ENCODE data around the gene JCAD. TPM values are rescaled to one million over a fixed set of nuclear protein-coding genes. Genes with fewer than 3 reads are reported as not detected.
"Not testable (repeated sequence)": the region's sequence is repeated elsewhere in the genome, so short reads cannot be mapped to it uniquely, and the experiment has no call there.

Gene JCAD, protein sequence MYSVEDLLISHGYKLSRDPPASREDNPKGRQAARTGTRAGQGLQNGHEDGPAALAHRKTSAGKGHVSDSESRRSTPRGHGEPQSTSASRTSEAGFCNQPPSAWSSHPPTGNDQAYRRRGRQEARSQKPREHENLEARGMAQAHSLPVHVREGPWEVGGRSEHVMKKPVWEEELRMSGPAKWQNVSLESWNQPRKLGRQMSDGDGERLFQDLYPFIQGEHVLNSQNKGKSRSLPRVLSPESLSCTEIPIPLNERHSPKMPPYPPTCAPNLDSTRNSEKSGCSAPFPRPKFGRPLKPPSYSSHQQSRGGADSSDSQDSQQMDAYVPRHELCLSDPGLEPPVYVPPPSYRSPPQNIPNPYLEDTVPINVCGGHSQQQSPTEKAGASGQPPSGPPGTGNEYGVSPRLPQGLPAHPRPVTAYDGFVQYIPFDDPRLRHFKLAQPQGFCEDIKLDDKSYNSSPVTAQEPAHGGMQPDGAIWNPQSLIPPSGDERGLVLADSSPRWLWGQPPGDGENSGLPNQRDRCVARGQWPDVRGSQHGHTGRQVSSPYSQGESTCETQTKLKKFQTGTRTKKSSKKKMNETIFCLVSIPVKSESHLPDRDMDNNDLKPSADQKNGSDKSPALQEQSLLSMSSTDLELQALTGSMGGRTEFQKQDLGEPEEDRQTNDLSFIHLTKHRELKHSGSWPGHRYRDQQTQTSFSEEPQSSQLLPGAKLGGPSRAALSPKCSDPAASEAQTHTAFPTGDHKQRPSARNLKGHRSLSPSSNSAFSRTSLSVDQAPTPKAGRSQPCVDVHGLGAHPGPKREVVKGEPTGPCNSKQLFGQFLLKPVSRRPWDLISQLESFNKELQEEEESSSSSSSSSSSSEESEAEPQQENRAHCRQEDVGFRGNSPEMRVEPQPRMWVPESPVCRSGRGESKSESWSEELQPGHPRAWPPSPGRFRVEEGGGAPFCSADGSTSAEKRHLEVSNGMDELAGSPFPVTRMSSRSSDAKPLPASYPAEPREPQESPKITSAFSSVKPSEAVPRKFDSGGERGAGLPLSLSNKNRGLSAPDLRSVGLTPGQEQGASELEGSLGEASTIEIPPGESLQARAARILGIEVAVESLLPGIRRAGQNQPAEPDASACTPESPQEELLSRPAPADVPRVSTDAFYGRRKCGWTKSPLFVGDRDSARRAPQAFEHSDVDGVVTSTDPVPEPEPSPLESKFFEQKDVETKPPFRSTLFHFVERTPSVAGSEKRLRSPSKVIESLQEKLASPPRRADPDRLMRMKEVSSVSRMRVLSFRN (N-terminal part only)
- 8.4 TPM for total RNA-seq

DNA sequence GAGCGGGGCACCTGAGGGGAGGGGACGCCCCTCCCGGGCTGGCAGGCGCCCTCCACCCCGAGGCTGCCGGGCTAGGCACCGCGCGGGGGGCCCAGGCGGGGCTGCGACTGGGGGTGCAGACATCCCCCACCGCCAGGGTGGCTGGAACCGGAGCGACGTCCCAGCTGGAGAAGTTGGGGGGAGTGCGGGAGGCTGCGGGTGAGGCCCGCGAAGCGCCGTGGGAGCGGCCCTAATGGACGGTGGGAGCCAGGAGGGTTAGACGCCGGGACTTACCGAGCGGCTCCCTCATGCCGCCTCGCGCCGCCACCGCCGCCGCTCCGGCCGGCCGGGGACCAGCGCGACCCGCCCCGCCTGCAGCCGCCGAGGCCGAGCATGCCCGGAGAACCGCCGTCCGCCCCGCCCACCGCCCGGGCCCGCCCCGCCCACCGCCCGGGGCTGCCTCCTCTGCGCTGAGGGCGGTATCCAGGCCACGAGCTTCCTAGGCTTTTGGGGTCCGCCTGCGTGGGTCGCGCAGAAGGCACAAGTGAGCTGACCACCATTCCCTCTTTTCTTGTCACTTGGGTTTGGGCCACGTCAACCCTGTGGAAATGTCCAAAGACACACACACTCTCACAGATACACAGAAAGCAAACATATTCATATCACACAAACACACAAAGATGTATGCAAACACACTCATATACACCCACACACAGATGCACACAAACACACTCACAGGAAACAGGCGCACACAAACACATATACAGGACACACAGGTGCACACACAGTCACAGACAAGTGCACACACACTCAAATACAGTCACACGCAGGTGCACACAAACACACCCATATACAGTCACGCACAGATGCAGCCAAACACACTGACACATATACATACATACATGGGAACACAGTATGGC, at the start of gene JCAD:
JCAD (minus strand) TSS at position 378 of the 899 bp plus-strand sequence. CDS start 11,774 bp downstream, outside the sequence.
- DNase-seq, result peak; percentile 57

DNA sequence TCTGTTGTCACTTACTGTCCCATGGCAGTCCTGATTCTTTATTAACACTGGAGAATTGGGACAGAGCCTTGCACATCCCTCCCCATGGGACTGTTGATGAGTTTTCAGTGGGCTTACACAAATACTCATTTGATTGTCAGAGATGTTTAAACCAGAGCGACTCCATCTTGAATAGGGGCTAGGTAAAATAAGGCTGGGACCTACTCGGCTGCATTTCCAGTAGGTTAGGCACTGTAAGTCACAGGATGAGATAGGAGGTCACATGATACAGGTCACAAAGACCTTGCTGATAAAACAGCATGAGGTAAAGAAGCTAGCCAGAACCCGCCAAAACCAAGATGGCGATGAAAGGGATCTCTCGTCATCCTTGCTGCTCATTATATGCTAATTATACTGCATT, 47.6 kb upstream of the JCAD start:
- no peak for DNase-seq

DNA sequence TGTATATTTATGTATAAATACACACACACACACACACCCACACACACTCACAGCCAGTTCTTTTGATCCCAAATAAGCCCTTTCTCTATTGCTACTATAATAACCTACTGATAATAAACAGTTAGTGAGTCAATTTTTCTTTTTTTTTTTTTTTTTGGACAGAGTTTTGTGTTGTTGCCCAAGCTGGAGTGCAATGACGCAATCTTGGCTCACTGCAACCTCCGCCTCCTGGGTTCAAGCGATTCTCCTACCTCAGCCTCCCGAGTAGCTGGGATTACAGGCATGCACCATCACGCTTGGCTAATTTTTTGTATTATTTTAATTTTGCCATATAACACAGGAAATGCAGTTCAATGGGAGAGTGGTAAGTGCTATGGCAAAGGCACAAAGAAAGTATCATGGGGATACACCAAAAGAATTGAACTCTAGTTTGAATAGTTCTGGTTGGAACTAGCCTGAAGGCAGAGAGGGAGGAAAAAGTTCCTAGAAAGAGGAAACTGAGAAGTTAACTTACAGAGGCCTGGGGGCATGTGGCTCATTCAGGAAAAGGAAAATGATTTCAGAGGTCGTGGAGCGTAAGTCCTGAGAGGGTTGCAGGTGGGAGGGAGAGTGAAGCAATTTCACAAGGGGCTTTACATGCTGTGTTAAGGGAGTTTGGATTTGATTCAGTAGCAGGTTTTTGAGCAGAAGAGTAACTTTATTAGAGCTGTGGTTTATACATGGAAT, 44.4 kb upstream of the JCAD start:
- DNase-seq, result no peak

DNA sequence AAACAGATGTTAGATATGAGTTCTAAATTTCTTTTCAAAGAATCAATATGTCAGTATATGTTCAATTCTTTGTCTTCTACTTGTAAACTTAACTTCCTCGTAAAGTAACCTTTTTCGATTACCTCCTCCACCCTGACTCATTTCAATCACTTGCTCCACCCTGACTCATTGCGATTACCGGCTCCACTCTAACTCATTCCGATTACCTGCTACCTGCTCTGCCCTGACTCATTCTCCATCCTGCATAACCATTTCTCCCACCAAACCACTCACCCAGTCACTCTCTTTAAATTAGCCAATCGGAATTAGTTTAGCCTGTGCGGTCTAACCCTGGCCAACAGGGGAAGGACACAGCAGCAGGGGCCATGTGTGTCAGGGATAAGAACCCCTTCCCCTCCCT, 40.3 kb upstream of the JCAD start:
- DNase-seq, result not testable (repeated sequence)

DNA sequence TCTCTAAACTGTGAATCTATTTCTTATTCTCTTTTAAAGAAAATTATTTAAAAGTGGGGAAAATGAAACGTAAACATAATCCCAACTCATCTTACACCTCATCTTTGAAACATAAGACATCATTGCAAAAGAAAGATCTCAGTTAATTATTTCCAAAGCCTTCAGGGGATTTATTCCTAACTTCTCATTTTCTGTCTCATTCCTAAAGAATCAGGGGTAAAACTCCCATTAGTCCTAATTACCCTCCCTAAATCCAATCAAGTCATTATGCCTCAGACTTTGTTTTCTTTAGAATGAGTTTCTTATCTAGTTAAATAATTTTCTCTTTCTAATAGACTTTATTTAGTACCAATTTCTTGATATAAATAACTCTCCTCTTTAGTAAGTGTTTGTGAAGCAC, 39.7 kb upstream of the JCAD start:
- DNase-seq, result no peak

DNA sequence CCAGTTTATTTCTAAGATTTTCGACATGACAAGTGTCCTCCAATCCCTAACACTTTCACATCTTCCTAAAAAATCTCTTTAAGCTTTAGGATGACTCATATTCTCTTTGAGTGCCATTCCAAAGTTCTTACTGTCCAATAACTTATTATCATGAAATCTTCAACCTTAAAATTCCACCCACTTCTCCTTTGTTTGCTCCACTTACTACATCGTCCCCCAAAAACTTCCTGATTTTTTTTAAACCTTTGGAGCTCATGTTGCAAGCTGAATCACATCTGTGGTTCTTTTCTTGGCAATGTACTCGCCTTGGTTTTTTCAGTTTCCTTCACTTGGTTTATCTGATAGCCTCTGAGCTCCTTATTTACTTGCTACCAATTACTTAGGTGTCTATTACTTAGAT, 39.2 kb upstream of the JCAD start:
- DNase-seq, result no peak

DNA sequence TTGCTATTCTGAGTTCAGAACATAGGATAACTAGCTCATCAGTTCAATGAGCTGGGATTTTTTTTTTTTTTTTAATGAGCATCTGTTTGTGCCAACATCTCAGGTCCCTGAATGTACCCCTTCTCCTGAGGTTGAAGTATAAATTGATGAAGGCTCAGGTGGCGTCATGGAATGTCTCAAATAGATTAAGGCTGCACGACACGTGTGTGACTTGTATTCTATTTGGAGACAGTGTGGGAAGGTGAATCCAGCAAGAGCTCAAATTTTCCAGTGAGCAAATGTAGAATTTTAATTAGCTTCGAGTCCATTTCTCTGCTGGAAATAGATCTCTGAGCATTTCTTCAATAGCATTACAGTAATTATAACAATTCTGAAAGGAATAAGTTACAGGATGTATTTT, 37.2 kb upstream of the JCAD start:
- no peak for DNase-seq

DNA sequence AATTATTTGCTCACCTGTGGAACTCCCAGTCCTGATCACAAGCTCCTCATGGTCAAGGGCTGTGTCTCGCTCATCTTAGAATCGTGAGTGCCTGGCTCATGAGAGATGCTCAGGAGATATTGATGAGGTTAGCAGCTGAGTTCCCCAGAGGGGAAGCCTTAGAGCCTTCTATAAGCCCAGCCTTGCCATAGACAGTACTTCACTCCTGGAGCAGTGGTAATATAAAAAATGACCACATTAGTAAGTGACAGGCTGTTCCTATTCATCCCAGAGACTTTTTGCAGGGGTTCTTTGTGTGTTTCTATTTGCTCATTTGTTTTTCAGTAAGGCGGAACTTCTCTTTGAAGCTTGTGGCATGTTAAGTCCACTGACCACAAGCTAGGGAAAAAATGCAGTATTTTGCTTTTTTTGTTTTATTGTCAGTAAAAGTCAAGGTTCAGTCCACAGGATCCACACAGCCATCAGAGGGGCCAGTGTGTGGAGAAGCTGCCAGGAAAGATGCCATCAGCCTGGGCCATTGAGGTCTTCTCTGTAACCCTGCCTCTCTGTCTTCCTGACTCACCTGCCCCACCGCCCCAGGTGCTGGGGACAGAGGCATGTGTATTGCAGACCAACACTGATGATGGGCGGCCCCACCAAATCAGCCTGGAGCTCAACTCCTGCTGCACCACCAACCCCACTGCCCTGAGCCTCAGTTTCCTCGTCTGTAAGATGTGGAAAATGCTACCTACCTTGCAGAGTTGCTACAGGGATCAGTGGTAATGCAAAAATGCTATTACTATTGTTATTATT, 36.4 kb upstream of the JCAD start:
- no peak for DNase-seq

DNA sequence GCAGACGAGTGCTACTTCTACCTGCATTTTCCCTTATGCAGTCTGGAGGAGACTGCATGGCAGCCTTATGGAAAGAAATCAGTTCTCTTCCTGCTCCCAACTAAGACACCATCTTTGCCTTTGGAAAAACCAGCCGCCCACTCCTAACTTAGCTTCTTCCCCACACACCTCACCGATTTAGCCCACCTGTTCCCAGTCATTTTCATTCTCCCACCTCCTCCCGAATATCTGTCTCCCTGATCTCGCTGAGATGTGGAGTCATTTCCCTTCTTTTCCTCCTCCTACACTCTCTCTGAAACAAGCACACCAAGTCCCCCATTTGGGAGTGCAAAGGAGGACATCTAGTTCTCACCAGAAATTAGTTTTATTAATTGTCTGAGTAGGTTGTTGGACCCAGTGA, 35.2 kb upstream of the JCAD start:
- no peak for DNase-seq

DNA sequence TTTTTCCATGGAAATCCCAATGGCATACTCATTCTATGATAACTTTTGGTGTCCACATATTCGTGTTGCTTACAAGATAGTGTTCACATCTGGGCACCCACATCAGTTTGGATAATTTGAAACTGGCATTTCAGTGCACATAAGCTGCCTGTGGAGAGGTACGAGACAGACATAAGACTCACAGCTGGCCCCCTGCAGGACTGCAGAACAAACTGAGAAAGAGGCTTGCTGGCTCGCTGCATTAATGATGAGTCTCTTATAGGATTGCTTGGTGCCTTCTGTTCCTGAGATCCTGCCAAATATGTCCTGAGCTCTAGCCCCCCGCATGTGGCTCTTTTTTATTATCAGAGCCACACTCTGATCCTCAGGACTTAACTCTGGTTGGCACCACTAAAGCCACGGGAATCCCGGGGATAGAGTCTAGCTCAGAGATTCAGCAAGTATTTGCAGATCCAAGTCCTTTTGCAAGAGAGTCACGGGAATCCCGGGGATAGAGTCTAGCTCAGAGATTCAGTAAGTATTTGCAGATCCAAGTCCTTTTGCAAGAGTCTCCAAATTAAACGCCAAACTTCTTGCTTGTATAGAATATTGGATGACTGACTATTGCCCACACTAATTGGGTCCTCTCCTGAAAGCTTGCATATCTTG, 34.0 kb upstream of the JCAD start:
- no peak for DNase-seq

DNA sequence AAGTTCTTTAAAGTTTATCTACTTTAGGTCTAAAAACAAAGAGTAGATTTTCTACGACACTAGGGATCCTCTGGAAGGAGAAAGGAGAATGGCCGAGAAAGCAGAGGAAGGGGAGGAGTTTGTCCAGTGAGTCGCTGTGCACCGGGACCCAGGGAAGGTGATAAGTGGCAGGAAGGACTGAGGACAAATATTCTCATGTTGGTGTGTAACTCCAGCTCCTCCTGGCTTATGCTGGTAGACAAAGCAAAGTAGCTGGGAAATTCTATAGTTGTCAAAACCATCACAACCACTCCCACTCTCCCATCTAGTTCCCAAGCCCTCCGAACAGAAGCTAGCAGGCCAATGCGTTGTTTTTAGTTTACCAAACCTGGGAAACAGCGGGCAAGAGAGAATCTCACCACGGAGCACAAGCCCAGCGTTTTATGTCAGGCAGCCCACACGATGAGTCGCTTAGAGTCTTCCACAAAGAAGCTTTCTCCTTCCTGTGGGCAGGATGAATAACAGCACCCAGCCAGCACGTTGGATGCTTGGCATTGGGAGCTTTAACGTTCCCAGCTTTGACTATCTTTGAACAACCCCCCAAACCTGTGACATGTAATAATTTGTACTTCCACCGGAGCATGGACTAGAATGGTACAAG, 32.9 kb upstream of the JCAD start:
- DNase-seq, result peak; percentile 39

DNA sequence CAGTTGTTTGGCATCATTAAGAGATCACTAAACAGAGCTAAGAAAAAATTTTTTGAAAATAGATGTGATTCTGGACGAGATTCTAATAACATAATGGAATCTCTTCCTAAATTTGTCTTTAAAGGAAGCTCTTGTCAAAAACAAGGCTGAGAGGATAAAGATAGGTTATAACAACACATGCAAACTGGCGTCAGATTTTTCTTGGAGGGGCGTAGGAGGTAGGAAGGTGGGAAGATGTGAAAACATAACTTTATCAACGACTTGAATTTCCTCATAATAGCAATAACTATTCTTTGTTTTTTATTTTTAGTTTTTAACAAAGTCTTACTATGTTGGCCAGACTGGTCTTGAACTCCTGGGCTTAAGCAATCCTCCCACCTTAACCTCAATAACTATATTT, 31.8 kb upstream of the JCAD start:
- DNase-seq, result no peak

DNA sequence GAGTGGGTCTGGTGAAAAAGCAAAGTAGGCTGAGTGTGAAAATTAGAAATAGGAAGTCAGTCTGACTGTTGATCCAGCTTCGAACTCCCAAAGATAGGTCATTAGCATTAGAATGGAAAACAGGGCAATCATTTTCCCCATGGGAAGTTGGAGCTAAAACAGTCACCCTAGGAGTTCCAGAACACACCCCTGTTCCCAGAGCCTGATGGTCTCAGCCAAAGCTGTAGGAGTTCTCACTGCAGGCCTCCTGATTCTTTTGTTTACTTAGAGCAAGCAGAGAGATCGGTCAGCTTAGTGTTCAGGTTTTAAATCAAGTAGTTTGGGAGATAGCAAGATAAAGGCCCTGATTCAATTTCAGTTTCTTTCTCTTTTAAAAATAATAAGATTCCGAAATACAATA, 28.8 kb upstream of the JCAD start:
- DNase-seq, result no peak

DNA sequence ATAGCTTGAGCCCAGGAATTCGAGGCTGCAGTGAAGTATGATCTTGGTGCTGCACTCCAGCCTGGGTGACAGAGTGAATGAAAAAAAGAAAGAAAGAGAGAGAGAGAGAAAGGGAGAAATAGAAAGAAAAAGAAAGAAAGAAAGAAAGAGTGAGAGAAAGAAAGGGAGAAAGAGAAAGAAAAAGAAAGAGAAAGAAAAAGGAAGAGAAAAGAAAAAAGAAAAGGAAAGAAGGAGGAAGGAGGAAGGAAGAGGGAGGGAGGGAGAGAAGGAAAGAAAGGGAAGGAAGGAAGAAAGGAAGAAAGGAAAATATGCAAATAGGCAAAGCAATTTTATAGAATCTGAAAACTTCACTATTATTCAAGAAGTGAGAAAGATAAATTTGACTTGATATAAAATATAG, 24.5 kb upstream of the JCAD start:
- DNase-seq, result no peak

DNA sequence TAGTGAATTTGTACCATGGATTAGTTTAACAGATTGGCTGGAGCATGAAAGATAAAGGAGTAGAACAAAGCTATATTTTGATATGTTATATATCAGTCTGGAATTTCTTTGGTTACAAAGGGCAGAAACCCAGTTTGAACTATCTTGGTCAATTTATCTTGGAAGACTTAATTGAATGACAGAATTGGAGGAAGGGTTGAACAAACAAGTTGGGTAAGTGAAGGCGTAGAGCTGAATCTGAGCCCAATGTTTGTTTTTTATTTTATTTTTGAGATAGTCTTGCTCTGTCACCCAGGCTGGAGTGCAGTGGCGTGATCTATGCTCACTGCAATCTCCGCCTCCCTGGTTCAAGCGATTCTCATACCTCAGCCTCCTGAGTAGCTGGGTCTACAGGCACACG, 21.8 kb upstream of the JCAD start:
- no peak for DNase-seq

DNA sequence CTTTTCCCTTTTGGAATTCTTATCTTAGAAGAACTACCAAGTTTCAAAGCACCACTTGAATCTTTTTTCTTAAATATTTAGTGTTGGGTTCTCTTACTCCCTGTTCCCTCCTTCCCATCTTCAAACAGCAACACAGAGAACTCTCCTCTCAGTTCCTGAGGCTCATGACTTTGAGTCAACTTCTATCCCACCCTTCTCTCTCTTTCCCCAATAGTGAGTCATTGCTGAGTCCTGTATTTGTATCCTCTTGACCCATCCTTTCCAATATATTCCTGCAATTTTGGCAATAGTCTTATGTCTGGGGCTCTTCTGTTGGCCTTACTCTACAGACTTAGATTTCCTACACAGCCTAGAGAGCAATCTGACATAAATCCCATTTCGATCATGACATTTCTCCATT, 20.8 kb upstream of the JCAD start:
- no peak for DNase-seq

DNA sequence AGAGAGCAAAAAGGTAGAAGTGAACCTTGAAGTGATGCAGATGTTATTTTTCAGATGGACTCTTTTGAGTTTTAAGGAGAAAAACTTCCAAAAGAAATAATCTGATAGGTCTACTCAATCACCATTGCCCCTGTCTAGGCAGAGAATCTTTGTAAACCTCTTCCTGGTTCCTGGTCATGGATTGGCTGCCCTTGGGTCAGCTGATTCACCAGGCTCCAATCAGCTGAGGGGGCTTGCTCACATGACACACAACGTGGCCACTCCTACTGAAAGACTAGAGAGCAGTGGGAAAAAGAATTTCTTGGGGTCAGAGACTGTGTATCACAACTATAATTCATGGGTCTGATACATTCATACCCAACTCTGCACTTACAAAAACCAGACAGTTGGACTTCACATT, 20.0 kb upstream of the JCAD start:
- DNase-seq, result no peak

DNA sequence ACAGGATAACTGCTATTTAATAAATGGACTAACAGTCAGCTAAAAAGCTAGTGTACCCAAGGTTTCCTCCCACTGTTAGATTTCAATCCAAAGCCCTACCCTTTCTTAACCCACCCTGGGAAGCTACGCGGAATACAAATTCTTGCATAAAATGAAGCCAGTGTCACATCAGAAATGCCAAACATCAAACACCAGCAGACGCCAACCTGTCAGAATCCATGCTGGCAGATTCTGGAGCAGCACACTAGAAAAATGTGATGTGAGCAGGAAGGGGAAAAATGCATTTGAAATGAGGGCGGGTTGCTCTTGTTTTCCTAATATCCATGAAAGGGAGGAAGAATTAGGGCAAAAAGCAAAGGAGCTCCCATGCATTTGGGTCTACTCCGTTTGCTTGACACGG, 16.1 kb upstream of the JCAD start:
- DNase-seq, result no peak

DNA sequence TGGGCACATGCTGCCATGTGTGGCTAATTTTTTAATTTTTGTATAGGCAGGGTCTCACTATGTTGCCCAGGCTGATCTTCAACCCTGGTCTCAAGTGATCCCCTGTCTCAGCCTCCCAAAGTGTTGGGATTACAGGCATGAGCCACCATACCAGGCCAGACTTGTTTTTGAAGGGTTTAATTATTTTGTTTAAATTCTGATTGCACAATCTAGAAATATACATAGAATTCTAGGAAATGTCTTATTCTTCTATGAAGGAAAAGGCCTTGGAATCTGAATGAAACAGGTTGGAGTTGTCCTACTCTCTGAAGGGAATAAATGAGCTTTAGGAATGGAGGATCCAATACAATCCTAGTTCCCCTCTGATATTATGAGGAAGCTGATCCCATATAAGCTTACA, 15.5 kb upstream of the JCAD start:
- DNase-seq, result no peak

All from occipital lobe (tissue), 2 donors.